ENCODE data around the gene CARMIL1. TPM values are rescaled to one million over a fixed set of nuclear protein-coding genes. Genes with fewer than 3 reads are reported as not detected.

CARMIL1 gene
- total RNA-seq, 4 donors from 2014 or later: 6.2 to 17.2 (median 11.5) TPM

GRCh38 chr6:25660512-25660911 lies 381.3 kb downstream of the CARMIL1 start:
- ATAC-seq: no peak
- TF ChIP-seq POLR2AphosphoS5 (IDR thresholded peaks at IDR 0.05): no peak
- TF ChIP-seq CTCF (IDR thresholded peaks at IDR 0.05): no peak
- TF ChIP-seq POLR2A (IDR thresholded peaks at IDR 0.05): no peak
- TF ChIP-seq EP300 (IDR thresholded peaks at IDR 0.05): no peak
- no peaks in the 10 kb centered on the region for H3K9me3 ChIP-seq
- H3K27me3 ChIP-seq: peaks cover 21% of the 10 kb centered on the region
- H3K36me3 ChIP-seq: no peaks in the 10 kb centered on the region
- H3K4me3 ChIP-seq: no peak overlapping the region
- no peak overlapping the region for H3K27ac ChIP-seq
- no peaks in the 10 kb centered on the region for H3K4me1 ChIP-seq

GRCh38 chr6:25661129-25661779 lies 382.1 kb downstream of the CARMIL1 start:
- no peaks in the 10 kb centered on the region for H3K36me3 ChIP-seq
- no peak overlapping the region for H3K27ac ChIP-seq
- H3K9me3 ChIP-seq: no peaks in the 10 kb centered on the region
- H3K4me3 ChIP-seq: no peak overlapping the region
- peaks cover 14% of the 10 kb centered on the region for H3K27me3 ChIP-seq
- no peak for TF ChIP-seq CTCF (IDR thresholded peaks at IDR 0.05)
- TF ChIP-seq POLR2A (IDR thresholded peaks at IDR 0.05): no peak
- TF ChIP-seq EP300 (IDR thresholded peaks at IDR 0.05): no peak
- TF ChIP-seq POLR2AphosphoS5 (IDR thresholded peaks at IDR 0.05): no peak
- WGBS, 2 donors (ENCODE audit: low coverage in 1 of 2): 71 to 80% methylated on average over 5 of the region's 5 CpGs
- H3K4me1 ChIP-seq: no peaks in the 10 kb centered on the region
- no peak for ATAC-seq

- Histone ChIP-seq H3K27me3 (peaks cover 13% of the 10 kb centered on the region), H3K36me3 (no peaks in the 10 kb centered on the region), H3K4me1 (no peaks in the 10 kb centered on the region), H3K27ac (no peak overlapping the region), H3K9me3 (no peaks in the 10 kb centered on the region), H3K4me3 (no peak overlapping the region)
- no peak for ATAC-seq
- 73 to 88% methylated on average over 1 to 4 of the region's 4 CpGs for WGBS, 2 donors (ENCODE audit: low coverage in 1 of 2)
- no peak for TF ChIP-seq CTCF (IDR thresholded peaks at IDR 0.05)
- TF ChIP-seq POLR2AphosphoS5 (IDR thresholded peaks at IDR 0.05): no peak
- no peak for TF ChIP-seq EP300 (IDR thresholded peaks at IDR 0.05)
- no peak for TF ChIP-seq POLR2A (IDR thresholded peaks at IDR 0.05)
Observed at GRCh38 chr6:25665455-25665854, 386.3 kb downstream of the CARMIL1 start.

- H3K4me1 ChIP-seq: no peaks in the 10 kb centered on the region
- H3K4me3 ChIP-seq: no peak overlapping the region
- no peak overlapping the region for H3K27ac ChIP-seq
- no peaks in the 10 kb centered on the region for H3K9me3 ChIP-seq
- no peaks in the 10 kb centered on the region for H3K36me3 ChIP-seq
- peaks cover 20% of the 10 kb centered on the region for H3K27me3 ChIP-seq
- WGBS, 2 donors (ENCODE audit: low coverage in 1 of 2): 84 to 96% methylated on average over 5 of the region's 5 CpGs
- no peak for TF ChIP-seq POLR2A (IDR thresholded peaks at IDR 0.05)
- ATAC-seq: no peak
Observed at GRCh38 chr6:25669413-25669812, 390.2 kb downstream of the CARMIL1 start.

Small RNA genes within 50 kb of the gene (small RNA-seq; reads per million reads assigned to genes)
- gene RF00019 (0 reads per million in 4 donors), gene RNU6-987P (0 reads per million in 4 donors)
